ENCODE measurements around the gene RIMS1. TPM values are rescaled to one million over a fixed set of nuclear protein-coding genes. Genes with fewer than 3 reads are reported as not detected.

The RIMS1 gene
- total and polyA plus RNA-seq, 12 donors = 0.07 to 2.8 (median 0.20) TPM; not detected in 3

GRCh38 chr6:72042088-72042487, 155.7 kb downstream of the RIMS1 start:
- intact Hi-C loops (cut with DNase I) = no loop called here
- Histone ChIP-seq H3K27me3 (no peaks in the 10 kb centered on the region), H3K4me3 (no peak overlapping the region), H3K27ac (no peak overlapping the region), H3K9me3 (no peaks in the 10 kb centered on the region), H3K4me1 (no peaks in the 10 kb centered on the region), H3K36me3 (no peaks in the 10 kb centered on the region)
- ATAC-seq (no peak), DNase-seq (no peak)
- TF ChIP-seq CTCF (IDR thresholded peaks at IDR 0.05) = no peak
- WGBS, 2 donors = 69 to 78% methylated on average over 2 of the region's 2 CpGs

DNA sequence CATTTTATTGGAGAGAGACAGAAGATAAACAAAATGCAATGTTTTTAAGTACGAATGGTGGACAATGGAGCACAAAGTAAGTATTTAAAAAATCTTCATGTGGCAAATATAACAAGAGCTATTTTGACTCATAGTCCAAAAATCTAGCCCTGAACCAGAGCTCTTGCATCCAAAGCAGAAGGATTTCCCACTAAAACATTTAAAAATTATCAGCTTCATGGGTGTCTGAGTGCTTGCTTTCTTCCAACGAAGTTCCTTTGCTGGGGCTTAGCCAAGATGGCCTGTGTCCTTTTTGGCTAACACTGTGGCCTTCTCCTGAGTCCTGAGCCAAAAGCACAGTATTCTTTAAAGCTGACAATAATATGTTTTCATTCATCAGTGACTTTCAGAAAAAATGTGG, 161.7 kb downstream of the RIMS1 start:
- Histone ChIP-seq H3K27me3 (no peaks in the 10 kb centered on the region), H3K36me3 (no peaks in the 10 kb centered on the region), H3K4me3 (no peak overlapping the region), H3K4me1 (no peaks in the 10 kb centered on the region), H3K9me3 (no peaks in the 10 kb centered on the region), H3K27ac (no peak overlapping the region)
- 58 to 65% methylated on average over 2 of the region's 2 CpGs for WGBS, 2 donors
- intact Hi-C loops (cut with DNase I) = no loop called here
- ATAC-seq = no peak
- no peak for DNase-seq
- TF ChIP-seq CTCF (IDR thresholded peaks at IDR 0.05) = no peak

GRCh38 chr6:72049376-72049775, 163.0 kb downstream of the RIMS1 start:
- ATAC-seq (no peak), DNase-seq (no peak)
- H3K4me1 ChIP-seq = no peaks in the 10 kb centered on the region
- H3K27me3 ChIP-seq = no peaks in the 10 kb centered on the region
- 85 to 91% methylated on average over 3 of the region's 3 CpGs for WGBS, 2 donors
- peaks cover 0 to 7% (median 0%) of the 10 kb centered on the region in 11 donors for H3K9me3 ChIP-seq
- intact Hi-C loops (cut with DNase I) = no loop called here
- H3K36me3 ChIP-seq = no peaks in the 10 kb centered on the region
- no peak for TF ChIP-seq CTCF (IDR thresholded peaks at IDR 0.05)
- H3K27ac ChIP-seq = no peak overlapping the region
- no peak overlapping the region for H3K4me3 ChIP-seq

DNA sequence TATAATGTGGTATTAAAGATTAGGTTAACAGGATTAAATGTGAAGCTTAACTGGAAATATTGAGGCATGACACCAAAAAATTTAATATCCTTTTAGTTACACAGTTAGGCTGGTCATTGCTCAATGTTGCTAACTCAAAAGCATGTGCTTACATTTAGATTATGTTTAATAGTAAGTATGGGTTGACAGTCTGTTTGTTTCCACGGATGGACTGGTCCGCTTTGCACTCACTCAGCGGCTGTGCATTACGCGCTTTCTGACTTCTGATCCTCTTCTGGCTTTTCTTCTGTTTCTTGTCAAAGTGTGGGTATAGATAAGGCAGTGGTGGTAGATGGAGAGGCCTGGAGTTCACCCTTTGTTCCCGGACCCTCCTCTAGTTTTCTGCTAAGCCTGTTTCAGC, 174.9 kb downstream of the RIMS1 start:
- H3K36me3 ChIP-seq = no peaks in the 10 kb centered on the region
- H3K4me3 ChIP-seq = no peak overlapping the region
- H3K27me3 ChIP-seq = peaks cover 0 to 27% (median 0%) of the 10 kb centered on the region in 7 donors
- no peak overlapping the region for H3K27ac ChIP-seq
- ATAC-seq (no peak), DNase-seq (no peak)
- no peaks in the 10 kb centered on the region for H3K9me3 ChIP-seq
- intact Hi-C loops (cut with DNase I) = no loop called here
- H3K4me1 ChIP-seq = no peaks in the 10 kb centered on the region
- WGBS, 2 donors = 22 to 32% methylated on average over 6 of the region's 6 CpGs
- no peak for TF ChIP-seq CTCF (IDR thresholded peaks at IDR 0.05)

Data from heart right ventricle (tissue), 16 donors.